RCC 7860 (cell line): ENCODE data around the gene ZFHX2.

ENCODE experiments used
- DNase-seq: peaks from one replicate; pipeline ENCODE4 v3.0.0-alpha.2; 2015; ENCODE audit warnings: low spot score
- FAIRE-seq: peaks from 2 replicates; lab custom pipeline; 2012; peaks lifted over from hg19 to GRCh38; lab: Jason Lieb, UNC

ZFHX2 gene

DNA sequence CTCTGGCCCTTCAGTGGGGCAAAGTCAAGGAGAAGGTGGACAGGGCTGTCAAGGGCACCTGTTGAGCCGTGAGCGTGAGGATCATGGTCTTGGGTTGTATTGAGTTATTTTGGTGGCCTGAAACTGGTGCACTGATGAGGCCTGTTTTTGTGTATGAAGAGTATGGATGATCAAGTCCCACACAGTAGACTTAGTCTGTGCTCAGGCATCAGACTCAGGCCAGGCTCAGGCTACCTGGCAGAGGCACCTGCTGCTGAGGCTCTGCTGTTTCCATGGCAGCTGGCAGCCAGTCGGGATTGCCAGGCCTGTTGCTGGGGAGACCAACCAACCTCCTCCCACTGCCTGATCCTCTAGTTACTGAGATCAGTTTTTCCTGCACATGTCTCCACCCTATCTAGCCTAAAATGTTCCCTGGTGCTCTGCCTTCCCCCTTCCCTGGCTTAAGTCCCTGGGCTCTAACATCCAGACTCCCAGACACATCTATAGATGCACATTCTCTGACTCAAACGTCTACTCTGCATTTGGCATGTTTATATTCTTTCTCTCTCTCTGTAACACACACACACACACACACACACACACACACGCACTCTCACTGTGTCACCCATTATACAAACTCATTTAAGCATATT, 21.9 kb upstream of the ZFHX2 start:
- FAIRE-seq (no peak), DNase-seq (no peak)

DNA sequence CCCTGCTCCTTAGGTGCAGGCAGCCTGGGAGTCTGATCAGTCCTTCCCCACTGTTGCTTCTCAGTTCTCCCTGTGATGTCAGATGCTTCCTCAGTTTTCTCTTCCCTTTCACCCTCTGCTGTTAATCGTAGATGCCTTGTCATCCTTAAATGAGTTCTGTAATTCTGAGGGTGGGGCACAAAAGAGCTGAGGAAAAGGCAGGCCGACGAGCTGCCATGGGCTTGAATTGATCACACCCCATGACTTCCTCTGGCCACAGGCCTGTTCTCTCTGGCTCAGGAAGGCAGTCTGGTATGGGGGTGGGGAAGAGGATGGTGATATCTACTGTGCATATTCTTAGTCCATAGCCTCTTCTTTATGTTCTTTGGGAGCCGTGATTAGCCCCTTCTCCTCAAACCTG, 21.3 kb upstream of the ZFHX2 start:
- DNase-seq: no peak
- FAIRE-seq: no peak

DNA sequence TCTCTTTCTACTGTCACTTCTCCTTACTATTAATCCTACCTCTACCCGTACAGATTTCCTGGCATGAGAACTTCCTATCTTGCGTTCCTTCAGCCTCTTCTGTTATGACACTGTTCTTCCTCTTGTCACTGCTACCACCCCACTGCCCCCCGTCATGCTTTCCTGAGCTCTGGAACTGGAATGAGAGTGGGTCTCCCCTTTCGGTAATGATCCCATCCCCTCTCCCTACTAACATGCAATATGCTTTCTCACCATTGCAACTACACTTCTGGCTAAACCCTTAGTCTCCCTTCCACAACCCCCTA, 20.9 kb upstream of the ZFHX2 start:
- DNase-seq: no peak
- no peak for FAIRE-seq

- FAIRE-seq: no peak
- no peak for DNase-seq
Measured at GRCh38 chr14:23571701-23572523, 20.3 kb upstream of the ZFHX2 start.

DNA sequence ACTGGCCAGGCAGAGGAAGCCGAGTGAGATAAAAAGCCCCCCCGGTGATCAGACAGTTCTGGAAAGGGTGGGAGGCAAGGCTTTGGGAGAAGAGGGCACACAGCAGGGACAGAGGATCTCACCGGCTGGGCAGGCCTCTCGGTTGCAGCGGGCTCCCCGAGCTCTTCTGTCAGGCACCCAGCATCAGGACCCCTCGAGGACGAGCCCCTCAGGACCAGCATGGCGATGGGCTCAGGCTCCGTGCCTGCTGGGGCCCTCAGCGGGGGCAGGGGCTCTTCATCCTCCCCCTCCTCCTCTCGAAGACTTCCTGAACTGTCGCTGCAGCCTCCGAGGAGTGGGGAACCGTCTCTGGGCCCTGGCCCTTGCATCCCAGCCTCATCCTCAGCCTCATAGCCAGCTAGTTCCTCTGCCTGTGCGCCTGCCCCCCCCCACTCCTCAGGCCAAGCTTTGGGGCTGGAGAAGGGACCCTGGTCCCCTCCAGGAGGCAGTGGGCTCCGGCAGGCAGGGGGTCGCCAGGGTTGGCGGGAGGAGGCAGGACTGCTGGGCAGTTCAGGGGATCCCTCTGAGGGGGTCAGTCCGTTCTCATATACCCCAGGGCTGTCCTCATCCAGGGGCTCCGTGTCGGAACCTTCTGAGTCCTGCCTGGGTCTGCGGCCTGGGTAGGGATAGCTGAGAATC, 19.4 kb upstream of the ZFHX2 start:
- DNase-seq: no peak

DNA sequence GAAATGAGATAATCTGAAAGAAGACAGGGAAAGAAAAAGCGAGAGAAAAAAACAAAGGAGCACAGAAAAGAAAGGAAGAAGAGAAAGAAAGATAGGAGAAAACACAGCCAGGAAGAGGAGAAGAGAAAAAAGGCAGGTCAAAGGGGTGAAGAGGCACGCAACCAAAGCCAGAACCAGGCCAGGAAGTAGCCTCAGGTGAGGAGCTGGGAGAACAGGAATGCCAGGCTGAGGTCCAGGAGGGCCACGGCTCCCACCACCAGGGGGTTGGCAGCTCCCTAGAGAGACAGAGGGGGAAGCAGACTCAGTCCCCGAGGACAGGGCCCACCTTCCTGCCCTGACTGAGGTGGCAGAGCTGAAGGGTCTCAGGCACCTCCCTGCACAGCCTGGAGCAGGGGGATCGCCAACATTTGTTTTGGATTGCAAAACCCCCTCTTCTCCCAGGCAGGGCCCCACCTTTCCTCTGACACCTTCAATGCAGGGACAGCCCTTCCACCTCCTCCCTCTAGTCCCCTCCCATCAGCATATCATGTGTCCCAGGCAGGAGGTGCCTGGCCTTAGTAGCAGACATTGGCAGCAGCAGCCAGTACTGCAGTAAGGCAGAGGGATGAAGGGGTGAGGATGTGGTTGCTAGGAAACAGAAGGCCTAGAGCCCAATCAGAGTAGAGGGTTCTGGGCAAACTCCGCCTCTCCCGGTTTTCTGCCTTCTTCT, 18.0 kb upstream of the ZFHX2 start:
- DNase-seq: no peak
- FAIRE-seq: no peak

More for the DNA sequence above, 19.4 kb upstream of the ZFHX2 start:
- FAIRE-seq: no peak

DNA sequence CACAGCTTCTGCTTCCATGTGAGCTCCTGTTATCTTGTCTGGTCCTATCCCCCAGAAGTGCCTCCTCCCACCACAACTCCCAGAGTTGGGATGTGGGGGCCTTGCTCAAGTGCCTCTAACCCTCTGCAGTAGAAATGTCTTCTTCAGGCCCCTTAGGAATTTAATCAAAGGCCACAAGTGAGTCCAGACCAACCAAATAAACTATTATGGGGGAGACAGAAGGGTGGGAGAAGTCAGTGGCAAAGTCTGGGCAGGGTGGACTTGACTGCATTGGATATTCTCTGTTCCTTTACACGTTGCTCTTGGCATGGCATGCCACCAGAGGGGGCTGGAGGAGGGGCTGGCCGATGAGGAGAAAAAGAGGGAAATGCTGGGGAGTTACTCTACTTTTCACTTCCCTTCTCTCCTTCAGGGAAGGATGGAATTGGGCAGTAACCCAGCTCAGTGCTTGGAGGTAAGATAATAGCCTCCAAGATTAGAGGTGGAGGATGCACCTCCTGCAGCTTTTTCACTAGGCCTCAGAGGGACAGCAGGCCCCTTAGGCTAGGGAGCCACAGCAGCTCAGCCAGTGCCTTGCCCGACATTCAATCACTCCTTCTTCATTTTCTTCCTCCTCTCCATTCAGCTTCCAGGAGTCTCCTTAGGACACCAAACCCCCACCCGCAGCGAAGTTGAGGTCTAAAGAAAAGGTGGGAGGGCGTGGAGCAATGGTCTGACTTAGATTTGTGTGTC, 17.2 kb upstream of the ZFHX2 start:
- no peak for DNase-seq
- no peak for FAIRE-seq

GRCh38 chr14:23568021-23568599, 16.5 kb upstream of the ZFHX2 start:
- no peak for FAIRE-seq
- DNase-seq: no peak

DNA sequence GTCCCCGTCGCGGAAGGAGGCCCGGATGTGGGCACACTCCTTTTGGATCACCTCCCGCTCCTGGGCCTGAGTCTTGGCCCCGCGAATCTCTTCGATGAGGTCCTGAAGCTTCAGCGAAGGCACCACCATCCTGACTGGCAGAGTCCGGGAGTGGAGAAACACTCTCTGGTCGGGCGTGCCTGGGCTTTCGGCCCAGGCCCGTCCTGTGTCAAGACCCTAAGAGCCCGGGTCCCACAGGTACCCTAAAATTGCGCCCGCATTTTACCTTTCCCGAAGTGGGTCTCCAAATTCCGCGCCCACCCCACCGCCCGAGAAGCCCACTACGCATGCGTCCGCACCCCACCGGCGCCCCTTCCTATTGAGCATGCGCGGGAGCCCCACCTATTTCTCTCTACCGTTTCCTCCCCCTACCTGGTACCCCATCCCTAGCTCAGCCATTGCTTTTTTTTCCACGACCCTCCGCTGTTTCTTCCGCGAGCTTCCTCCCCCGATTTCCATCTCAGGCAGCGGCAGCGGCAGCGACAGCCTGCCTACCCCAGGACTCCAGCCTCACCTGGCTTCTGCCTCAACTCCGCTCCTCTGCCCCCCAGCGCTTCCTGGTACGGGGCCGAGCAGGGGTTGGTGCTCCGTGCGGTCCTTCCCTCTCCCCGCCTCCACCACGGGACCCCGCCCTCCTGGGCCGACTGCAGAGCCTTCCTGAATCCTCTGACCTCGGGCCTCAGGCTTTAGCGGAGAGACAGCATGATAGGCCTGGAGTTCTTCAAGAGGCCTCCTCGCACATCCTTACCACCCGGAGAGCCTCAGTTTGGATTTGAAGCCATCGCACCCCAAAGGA, 15.8 kb upstream of the ZFHX2 start, which contains the start of gene AP1G2:
Gene AP1G2 (minus strand): TSS at position 606 of the 835 bp plus-strand sequence. CDS start 477 bp downstream, at position 129.
- peak; percentile 42 for DNase-seq
- FAIRE-seq: no peak

DNA sequence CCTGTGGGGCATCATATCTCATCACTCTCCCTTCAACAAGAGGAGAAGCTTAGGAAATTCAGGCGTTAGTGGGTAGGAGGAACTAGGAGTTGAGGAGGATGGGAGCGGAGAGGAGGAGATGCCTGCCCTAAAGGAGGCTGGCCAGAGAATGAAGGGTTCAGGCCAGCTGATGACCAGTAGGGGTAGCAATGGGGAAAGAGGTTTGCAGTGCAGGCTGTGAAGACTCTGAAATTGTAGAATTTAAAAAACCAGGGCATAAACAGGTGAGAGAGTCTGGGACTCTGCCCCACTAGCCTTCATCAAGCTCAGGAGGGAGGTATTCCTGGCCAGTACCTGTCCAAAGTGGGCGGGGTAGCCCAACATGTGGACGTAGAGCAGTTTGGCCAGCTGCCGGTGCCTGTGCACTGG, 15.2 kb upstream of the ZFHX2 start:
- FAIRE-seq (no peak), DNase-seq (no peak)

DNA sequence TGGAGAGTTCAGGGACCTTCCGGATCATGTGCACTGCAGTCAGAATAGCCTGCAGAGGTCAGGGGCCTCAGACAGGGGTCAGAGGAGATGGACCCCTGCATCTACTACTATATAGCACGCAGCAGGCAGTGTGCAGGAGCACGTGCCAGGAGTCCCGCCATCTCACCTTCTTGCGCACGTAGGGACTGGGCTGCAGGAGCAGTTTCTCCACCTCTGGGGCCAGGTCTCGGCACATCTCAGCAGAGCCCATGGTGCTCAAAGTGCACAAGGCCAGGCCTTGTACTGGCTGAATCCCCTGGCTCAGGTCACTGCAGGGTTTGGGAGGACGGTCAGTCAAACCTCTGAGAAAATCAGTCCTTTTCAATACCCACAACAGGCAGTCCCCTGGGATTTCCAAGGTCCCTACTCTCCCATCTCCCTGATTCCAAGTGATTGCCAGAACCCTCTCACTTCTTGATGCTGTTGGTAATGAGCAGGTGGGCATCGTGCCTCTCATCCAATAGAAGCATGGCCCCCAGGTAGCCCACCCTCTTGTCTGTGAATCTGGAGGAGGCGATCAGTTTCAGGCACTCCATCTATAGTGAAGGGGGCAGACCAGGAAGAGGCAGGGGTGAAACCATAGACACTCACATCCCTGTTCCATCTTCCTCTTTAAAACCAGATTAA, 14.7 kb upstream of the ZFHX2 start:
- DNase-seq (no peak), FAIRE-seq (no peak)

GRCh38 chr14:23565626-23566025, 14.1 kb upstream of the ZFHX2 start:
- DNase-seq (no peak), FAIRE-seq (no peak)

GRCh38 chr14:23564876-23565275, 13.3 kb upstream of the ZFHX2 start:
- FAIRE-seq (no peak), DNase-seq (no peak)

- no peak for FAIRE-seq
- no peak for DNase-seq
Measured at GRCh38 chr14:23564181-23564812, 12.7 kb upstream of the ZFHX2 start.

GRCh38 chr14:23563473-23564180, 12.1 kb upstream of the ZFHX2 start:
- no peak for FAIRE-seq
- no peak for DNase-seq

DNA sequence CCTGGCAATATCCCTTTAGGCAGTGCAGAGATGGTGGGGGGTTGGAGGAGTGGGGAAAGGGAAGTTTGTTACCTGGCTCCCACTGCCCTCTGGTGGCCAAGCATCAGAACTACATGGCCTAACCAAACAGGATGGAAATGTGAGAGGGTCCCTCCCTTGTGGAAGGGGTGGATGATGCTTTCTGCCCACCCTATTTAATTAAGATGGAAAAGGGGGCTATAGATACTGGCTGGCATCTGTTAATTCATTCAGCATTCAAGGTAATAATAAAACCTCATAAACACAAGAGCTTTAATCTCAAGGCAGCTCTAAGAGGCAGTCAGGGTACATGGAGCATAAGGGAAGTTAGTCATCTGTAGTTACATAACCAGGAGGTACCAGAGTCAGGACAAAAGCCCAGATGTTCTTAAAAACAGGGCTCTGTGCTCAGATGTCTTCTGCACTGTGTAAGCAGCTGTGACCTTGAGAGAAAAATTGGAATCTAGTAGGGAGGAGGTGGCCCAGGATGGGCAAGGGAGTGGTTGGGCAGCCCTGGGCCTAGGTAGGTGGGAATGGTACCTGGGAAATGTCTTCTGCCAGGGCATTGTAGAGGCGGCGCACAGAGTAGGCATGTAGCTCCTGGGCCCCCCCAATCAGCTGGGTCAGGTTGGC, 11.4 kb upstream of the ZFHX2 start:
- DNase-seq: no peak
- no peak for FAIRE-seq
